Right ventricle myocardium inferior (tissue), 1 donor: Measurements from ENCODE around the gene PYGB. TPM values are rescaled to one million over a fixed set of nuclear protein-coding genes. Genes with fewer than 3 reads are reported as not detected.
A peak's percentile ranks its signal among the peaks of the same experiment; 100 is the strongest.
"Not testable (repeated sequence)": the region's sequence is repeated elsewhere in the genome, so short reads cannot be mapped to it uniquely, and the experiment has no call there.

Experiments used
- ATAC-seq: fragments of 200-7000 bp; cut with Tn5 transposase; one replicate; pipeline ENCODE4 v1.9.1; 2020; ENCODE audit warnings: mild to moderate bottlenecking, moderate library complexity
- DNase-seq: peaks from one replicate; pipeline ENCODE4 v3.0.0; 2021; ENCODE audit errors: missing footprints
- intact Hi-C: fragments of 100-400 bp; cut with DNase I; formaldehyde crosslinking; loops from one replicate; pipeline ENCODE4 v1.11.0; 2022
- total RNA-seq: library from RNA; stranded (reverse); fragmentation: NEBNext Ultra II Directional; extraction: Animal tissue kit (Norgen Biotek cat#: 25700); gene quantifications from one replicate; pipeline ENCODE4 v1.2.1, GENCODE V29; 2021
- donor health status: DM: no; HTN: yes; CAD: no; lungs with severe emphysema.

PYGB gene
- total RNA-seq, 1 donor from 2014 or later: 174 TPM

GRCh38 chr20:25241659-25241955, 6.3 kb upstream of the PYGB start:
- ATAC-seq, DNase-seq, intact Hi-C loops: not testable (repeated sequence)

DNA sequence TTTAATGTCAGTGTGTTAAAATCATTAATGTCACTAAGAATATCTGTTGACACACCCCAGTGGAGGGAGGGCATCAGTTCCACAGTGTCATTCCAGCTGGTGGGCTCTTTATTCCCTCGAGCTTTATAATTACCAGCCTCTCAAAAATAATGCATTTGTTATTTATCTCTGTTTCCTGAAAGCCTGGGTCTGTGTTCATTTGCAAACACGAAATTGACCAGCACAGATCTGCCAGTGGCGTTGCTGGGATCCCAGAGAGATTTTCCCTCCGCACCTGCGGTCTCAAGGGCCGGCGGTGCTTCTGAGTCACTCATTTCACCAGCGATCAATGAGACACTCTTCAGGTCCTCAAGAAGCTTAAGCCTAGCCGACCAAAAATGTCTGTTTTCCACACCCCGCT, 5.7 kb upstream of the PYGB start:
- DNase-seq (no peak), ATAC-seq (no peak)
- intact Hi-C loops: no loop called here

- DNase-seq (no peak), ATAC-seq (no peak)
- intact Hi-C loops: no loop called here
These were observed 4.4 kb upstream of the PYGB start for GRCh38 chr20:25243416-25243979.

- DNase-seq: no peak
- ATAC-seq: no peak
- intact Hi-C loops: loop anchor here (5.0 kb wide), 1 partner anchor 248 kb away; no protein-coding TSS in a partner anchor
These were observed 2.9 kb upstream of the PYGB start for GRCh38 chr20:25244976-25245375.

DNA sequence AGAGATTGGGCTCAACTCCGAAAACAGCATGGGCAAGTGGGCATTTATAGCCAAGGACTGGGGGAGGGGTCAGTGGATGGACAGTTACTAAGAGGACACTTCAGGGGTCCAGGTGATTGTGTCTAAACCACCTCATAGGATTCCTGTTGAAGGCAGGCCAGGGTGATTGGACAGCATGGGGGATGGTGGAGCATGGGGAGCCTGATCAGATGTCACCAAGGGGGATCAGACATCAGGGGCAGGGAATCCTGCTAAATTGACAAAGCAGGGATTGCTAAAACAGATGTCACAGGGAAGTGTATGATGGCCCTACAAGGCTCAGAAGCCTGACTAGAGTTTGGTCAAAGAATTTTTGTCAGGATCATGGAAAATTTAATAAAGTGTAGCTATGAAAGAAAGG, 2.4 kb upstream of the PYGB start:
- intact Hi-C loops: loop anchor here (5.0 kb wide), 1 partner anchor 248 kb away; no protein-coding TSS in a partner anchor
- DNase-seq (no peak), ATAC-seq (no peak)

GRCh38 chr20:25246182-25246999, 1.5 kb upstream of the PYGB start:
- intact Hi-C loops: loop anchor here (2.0 to 5.0 kb wide), 2 partner anchors 20 to 249 kb away; no protein-coding TSS in a partner anchor
- ATAC-seq (no peak), DNase-seq (no peak)

DNA sequence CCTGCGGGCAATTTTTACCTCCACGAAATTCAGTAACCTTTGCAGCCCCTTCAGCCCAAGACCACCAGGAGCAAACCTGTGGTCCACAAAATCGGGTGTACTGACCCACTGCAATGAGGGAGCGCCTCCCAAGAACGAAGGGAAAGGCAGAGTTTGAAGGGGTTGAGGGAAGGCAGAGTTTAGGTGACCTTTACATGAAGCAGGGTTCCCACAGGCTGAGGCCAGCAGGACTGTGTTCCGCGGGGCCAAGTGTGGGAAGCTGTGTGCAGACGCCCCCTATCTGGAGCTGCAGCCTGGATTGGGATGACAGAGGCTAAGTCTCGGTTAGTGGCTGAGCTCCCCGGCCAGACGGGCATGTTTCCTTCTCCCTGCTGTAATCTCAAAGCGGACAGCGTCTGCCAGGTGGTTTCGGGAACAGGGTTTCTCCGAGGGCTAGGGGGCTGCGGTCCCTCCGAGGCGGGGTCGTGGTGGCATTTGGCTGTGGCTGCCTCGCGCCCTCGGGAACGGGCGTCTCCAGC, 826 bp upstream of the PYGB start:
- peak; percentile 79 for ATAC-seq

GRCh38 chr20:25247518-25247955, 348 bp upstream of the PYGB start:
- ATAC-seq (peak; percentile 67), DNase-seq (peak; percentile 80)
- intact Hi-C loops: loop anchor here (2.0 to 5.0 kb wide), 2 partner anchors 21 to 250 kb away; no protein-coding TSS in a partner anchor

More for the DNA sequence above, 826 bp upstream of the PYGB start:
- peak; percentile 86 for DNase-seq
- intact Hi-C loops: loop anchor here (2.0 to 5.0 kb wide), 2 partner anchors 20 to 250 kb away; no protein-coding TSS in a partner anchor

- ATAC-seq (no peak), DNase-seq (no peak)
- intact Hi-C loops: loop anchor here (2.0 to 5.0 kb wide), 2 partner anchors 52 to 251 kb away; no protein-coding TSS in a partner anchor
These were observed 894 bp downstream of the PYGB start for GRCh38 chr20:25248786-25249172.

DNA sequence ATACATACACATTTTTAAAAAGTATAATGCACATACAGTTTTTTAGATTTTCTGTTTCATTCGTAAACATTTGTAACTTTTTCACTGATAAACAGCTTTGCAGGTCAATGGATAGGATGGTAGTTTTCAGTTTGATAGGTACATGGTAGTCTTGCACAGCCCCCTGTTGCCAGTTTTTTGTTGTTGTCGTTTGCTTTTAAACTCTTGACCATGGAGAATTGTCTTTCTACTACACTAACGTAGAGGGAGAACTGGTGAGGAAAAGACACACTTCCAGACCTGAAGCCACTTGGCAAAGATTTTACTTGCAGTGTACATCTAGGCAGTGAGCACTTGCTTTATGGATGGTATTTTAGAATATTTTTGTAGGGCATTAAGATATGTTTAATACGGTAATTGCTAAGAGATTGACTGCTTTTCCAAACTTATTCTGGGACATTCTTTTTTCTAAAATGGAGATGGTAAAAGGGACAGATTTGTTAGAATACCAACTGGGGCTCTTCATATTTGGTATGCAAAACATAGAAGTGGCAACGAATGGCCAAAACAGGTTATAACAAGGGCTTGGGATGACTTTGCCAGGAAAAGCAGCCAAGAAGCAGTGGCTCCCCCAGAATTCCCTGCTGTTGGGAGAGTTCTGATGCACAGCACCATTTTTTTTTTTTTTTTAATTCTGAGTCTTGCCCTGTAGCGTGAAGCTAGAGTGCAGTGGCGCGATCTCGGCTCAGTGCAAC, 1.5 kb downstream of the PYGB start:
- ATAC-seq: no peak
- DNase-seq: no peak
- intact Hi-C loops: loop anchor here (2.0 to 5.0 kb wide), 2 partner anchors 53 to 252 kb away; no protein-coding TSS in a partner anchor

DNA sequence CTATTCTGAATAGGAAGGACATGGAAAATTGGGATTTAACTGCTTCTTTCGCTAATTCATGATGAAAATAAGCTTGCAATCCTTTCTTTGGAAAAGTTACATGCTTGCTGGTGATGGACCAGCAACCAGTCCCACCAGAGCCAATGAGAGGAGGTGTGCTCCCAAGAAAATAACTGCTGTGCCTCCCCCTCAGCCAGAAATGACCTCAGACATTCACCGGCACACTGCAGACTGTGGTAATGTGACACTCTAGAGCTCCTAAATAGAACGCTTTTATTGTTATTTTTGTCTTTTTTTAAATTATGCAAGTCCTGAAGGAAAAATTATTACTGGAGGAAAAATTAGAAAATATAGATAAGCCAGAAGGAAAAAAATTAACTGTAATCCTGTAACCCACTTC, 2.6 kb downstream of the PYGB start:
- DNase-seq: no peak
- intact Hi-C loops: loop anchor here (5.0 kb wide), 1 partner anchor 42 kb away; no protein-coding TSS in a partner anchor
- no peak for ATAC-seq

DNA sequence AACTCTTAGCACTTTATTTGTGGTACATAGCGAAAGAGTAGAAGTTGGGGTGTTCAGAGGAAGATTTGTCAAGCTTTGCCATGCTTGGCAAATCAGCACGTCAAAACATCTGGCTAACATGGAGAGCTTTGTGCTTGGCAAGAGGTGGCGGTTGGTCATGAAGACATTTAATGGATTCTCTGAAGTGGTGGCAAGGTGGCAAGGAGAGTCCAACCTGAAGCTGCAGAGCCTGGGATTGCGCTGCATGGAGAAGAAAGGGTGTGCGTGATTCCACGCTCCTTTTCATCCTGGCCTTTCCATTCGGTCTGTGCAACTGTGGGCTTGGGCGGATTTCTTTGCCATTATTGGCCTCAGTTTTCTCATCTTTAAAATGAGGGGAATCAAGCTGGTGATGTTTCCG, 3.1 kb downstream of the PYGB start:
- DNase-seq (peak; percentile 32), ATAC-seq (no peak)
- intact Hi-C loops: loop anchor here (5.0 kb wide), 1 partner anchor 41 kb away; no protein-coding TSS in a partner anchor

- DNase-seq (no peak), ATAC-seq (no peak)
- intact Hi-C loops: loop anchor here (5.0 kb wide), 1 partner anchor 41 kb away; no protein-coding TSS in a partner anchor
These were observed 3.7 kb downstream of the PYGB start for GRCh38 chr20:25251558-25251957.

- ATAC-seq (no peak), DNase-seq (no peak)
- intact Hi-C loops: loop anchor here (5.0 kb wide), 1 partner anchor 40 kb away; no protein-coding TSS in a partner anchor
These were observed 4.4 kb downstream of the PYGB start for GRCh38 chr20:25252230-25252651.

DNA sequence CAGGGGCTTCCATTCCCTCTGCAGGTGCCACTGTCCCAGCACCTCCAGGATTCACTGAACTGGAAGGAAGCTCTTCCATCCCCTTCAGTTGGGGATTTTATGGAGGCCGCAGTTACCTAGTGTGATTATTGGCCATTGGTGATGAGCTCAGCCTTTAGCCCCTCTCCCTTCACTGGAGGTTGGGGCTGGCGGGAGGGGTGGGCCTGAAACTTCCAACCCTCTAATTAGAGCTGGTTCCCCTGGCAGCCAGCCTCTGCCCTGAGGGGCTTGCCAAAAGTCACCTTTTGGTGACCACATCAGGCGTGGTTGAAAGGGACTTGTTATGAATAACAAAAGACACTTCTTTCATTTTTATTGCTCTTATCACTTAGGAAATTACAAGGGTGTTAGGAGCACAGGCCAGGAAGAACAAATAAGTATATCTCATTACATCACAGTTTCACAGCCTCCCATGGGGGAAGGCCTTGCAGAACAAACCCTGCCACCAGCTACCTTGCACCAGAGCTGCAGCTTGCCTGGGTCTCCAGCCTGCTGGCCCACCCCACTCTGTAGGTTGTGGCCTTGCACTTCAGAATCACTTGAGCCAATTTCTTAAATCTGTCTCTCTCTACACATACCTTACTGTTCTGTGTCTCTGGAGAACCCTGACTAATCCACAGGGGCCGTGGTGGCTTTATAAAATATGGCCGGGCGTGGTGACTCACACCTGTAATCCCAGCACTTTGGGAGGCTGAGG, 5.0 kb downstream of the PYGB start:
- DNase-seq (peak; percentile 35), ATAC-seq (no peak)
- intact Hi-C loops: loop anchor here (5.0 kb wide), 1 partner anchor 39 kb away; no protein-coding TSS in a partner anchor

GRCh38 chr20:25253606-25254275, 5.9 kb downstream of the PYGB start:
- intact Hi-C loops: loop anchor here (5.0 kb wide), 1 partner anchor 39 kb away; no protein-coding TSS in a partner anchor
- ATAC-seq (no peak), DNase-seq (no peak)

DNA sequence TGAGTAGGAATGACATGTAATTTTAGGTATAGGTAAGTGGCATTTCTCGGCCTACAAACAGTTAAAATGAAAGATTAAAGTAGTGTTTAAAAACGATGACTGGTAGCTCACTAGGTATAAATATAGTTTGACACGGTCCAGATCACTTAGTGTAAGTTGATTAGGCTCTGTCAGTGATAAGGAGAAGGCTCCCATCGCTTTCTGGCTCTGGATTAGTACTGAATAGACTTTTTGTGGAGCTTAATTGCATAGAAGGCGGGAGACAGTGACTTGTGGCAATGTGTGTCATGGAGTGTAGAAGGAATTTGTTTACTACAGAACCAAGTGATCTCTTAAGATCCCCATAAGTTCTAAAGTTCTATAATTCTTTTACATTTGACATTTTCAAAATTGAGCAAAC, 6.7 kb downstream of the PYGB start:
- intact Hi-C loops: loop anchor here (5.0 kb wide), 1 partner anchor 38 kb away; no protein-coding TSS in a partner anchor
- ATAC-seq (peak; percentile 40), DNase-seq (no peak)
